HG03469 (cell line): ENCODE measurements around the gene ACTN4.

Experiments
- ATAC-seq: cut with Tn5 transposase; IDR thresholded peaks from one replicate; pipeline ENCODE4 v1.9.1; 2021; ENCODE audit warnings: mild to moderate bottlenecking, moderate library complexity, moderate number of reproducible peaks; ENCODE audit not compliant: unreplicated experiment

The ACTN4 gene

DNA sequence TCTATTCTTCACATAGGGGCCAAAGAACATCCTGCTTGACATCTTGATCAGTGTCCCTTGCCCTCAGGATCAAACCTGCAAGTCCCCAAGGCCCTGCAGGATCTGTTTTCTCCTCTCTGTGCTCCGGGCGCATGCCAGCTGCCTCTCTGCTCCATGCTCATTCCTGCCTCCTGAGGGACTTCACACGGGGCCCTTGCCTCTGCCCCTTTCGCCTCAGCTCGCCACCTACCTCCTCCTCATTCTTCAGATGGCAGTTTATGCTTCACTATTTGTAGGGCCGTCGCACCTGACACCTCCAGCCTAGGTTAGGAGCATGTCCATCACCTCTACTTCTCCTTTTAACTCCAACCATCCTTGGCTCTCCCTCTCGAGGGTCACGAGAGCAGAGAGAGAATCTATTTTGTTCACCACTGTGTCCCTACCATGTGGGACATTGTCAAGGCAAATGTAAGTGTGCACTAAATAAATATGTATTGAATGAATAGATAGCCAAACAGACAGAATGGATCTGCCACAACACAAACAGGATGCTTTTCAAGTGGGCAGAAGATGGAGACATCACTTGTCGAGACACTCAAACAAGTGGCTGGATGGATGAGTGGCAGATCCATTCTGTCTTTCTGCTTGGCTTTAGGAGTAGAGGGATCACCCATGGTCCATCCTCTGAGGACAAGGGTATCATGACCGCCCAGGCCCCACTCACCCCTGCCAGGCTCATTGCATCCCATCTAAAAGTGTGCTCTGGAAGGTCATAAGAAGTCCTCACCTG lies 29.6 kb downstream of the ACTN4 start:
- no peak for ATAC-seq

DNA sequence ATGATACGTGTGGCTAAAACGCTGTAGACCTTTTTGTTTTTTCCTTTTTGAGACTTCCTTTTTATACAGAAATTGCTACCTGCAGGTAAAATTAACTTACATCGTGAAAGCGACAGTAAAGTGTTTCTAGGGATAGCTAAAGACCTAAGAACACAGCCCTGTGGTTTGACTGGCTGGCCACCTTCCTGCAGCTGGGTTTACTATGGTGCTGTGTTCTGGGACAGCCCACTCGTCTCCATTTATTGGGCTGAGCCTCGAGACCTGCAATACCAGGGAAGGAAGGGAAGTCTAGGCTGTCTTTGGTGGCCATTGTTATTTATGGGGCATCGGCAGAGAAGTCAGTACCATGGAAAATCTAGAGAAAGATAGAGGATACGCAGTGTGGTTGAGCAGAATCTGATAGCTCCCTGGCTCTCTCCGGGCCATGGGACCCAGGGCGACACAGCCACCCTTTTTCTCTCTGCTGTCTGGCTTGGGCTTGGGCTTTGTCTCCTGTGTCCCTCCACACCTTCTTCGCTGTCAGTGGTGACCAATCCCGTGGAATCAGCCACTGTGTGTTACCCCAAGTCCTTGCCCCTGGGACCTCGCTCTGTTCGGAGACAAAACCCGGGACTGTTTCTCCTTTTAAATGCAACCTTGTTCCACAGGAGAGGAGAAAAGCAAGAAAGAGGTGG lies 30.9 kb downstream of the ACTN4 start:
- ATAC-seq = no peak

DNA sequence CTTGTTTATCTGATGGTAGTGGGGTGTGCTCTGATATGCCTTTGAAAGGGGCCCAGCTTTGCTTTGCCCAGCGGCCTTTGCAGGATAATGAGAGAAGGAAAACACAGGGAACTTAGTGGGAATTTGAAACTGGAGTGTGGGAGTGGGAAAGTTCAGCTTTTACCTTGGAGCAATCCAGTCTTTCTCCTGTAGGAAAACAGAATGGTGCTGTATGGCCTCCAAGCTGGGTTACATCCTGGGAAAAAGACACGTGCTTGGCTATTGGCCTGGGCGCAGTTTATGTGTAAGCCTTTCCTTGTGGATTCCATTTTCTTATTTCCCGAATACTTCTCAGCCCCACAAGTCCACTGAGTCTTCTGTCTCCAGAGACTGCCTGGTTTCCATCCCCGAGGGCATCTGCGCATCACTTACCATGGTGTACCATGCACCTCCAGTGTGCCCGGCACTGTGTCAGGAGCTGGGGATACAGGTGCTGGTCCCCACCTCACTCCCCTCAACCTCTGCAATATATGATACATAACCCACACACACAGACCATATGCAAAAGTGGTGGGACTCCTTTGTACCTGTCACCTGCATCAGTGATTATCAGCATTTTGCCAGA lies 31.5 kb downstream of the ACTN4 start:
- no peak for ATAC-seq

DNA sequence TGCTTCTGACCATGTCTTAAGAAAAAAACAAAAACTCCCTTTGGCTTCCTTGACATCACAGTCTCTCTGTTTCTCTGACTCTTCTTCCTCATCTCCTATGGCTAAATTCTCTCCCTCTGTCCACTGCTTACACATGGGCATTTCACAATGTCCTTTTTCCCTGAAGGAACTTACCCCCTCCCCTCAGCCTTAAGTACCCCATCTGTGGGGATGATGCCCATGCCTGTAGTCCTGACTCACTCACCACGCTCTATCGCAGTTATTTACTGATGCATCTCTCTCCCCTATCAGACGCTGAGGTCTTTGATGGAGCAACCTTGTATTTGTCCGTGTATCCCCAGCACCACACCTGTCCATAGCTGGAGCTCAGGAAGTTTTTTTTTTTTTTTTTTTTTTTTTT lies 32.4 kb downstream of the ACTN4 start:
- no peak for ATAC-seq

DNA sequence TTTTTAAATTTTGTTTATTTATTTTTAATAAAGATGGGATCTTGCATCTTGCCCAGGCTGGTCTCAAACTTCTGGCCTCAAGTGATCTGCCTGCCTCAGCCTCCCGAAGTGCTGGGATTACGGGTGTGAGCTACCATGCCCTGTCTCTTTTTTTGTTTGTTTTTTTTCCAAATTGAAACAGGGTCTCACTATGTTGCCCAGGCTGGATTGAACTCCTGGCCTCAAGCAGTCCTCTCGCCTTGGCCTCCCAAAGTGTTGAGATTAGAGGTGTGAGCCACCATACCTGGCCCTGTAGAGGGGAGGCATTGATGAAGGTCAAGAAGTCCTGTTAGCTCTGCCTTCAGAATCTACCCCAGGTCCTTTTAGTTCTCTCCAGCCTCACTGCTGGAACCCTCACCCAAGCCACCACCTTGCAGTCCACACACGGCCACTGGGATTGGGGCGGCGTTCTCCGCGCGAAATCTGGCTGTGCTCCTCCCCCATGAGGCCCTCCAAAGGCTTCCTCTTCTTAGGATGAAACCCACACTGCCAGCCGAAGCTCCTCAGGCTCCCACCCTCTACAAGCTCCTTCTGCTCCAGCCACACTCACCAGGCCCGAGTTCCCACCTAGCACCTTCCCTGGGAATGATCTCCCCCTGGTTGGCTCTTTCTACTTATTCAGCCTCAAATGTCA lies 34.9 kb downstream of the ACTN4 start:
- no peak for ATAC-seq

DNA sequence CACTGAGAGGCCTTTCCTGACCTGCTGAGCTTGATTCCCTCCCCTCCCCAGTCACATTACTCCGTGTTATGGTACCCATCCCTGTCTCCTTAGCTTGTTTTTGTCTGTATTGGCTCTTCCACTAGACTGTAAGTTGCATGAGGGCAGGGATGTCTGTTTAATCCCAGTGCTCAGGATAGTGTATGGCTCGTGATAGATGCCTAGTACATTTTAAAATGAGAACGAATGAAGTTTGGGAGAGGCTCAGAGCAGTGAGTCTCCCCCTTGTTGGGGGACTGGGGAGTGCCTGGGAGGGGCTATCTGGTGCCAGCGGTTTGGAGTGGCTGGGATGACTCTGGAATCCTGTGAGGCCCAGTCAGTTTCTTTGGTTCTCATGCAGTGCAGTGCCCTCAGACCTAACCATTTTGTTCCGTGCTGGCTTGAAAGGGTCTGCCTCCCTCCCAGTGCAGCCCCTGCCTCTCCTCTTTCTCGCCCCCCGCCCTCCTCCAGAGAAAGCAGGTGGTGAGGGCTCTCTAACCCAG lies 35.5 kb downstream of the ACTN4 start:
- ATAC-seq = no peak

DNA sequence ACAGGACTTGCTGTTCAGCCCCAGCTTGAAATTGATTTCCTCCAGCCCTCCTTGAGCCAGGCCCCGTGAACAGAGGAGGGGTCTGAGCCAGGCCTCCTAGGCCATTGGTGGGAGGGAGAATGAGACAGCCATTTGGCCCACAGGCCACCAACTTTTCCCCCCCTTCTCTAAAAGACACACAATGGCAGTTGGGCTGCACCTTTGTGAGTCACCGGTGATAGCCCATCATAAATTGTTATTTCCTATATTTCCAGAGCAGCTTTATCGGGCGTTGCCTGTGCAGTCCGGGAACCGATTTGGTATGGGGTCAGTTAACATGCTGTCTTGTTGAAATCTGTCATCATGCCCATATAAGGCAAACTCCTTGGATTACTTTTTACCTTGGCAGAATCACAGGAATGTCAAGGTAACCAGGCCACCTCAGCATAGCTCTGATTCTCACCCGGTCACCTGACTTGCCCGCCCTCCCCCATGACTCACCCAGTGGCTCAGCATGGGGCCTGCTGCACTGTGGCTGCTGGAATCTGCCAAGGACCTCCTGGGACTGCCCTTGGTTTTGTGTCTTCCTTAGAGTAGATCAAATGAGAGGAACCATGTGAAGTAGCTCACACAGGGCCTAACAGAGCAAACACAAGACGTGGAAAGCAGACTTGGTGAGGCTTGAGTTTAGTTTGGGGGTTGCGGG lies 36.1 kb downstream of the ACTN4 start:
- no peak for ATAC-seq

DNA sequence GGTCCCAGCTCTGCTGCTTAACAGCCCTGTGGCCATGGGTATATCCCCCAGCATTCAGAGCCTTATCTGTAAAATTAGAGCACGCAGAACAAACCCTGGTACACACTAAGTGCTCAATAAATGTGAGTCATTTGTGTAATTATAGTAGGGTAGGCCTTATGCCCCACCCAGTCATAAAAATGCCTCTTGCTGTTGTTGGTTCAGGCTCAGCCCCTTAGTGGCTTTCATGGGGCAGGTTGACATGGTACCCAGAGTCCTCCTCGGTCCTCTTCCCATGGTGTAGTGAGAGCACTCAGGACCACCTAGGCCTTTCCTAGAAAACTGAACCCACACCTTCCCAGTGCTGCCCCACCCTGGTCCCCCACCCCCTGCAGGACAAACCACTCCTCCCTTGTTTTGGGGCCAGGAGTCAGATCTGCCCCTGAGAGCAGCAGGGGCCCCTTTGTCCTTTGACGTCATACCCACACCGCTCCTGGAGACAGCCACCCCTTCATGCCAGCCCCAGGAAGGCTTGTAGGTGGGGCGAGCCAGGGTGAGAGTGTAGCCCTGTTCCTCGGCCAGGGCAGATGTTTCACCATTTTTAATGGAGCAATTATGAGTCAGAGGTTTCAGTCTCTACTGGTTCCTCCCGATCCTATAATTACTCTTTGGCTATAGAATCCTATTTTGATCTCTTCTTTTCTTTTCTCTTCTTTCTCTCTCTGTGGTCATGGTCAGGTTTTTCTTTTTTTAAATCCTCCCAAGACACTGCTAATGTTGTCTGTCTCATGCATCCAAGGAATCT lies 36.8 kb downstream of the ACTN4 start:
- ATAC-seq = no peak

DNA sequence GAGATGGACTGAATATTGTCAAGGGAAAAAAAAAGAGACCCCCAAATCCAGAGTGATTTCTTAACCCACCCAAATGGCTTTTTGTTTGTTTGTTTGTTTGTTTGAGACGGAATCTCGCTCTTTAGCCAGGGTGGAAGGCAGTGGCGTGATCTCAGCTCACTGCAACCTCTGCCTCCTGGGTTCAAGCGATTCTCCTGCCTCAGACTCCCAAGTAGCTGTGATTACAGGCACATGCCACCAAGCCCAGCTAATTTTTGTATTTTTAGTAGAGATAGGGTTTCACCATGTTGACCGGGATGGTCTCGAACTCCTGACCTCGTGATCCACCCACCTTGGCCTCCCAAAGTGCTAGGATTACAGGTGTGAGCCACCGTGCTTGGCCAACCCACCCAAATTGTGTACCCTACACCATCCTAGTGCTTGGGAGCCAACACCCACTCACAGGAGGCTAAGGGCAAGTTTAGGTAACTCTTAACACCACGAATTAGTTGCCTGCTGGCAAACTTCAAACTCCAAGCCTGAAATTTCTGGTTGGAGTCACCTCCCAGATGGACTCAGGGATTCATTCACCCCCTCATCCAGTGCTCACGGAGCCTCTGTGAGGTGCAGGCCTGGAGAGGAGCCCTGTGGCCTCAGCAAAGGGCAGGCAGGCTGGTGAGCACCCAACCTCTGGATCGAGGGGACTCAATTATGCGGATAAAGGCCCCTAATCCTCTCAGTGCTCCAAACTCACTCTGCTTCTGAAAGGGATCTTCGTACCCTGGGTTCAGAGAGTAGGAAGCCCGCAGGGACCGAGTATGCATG lies 37.6 kb downstream of the ACTN4 start:
- ATAC-seq = no peak

DNA sequence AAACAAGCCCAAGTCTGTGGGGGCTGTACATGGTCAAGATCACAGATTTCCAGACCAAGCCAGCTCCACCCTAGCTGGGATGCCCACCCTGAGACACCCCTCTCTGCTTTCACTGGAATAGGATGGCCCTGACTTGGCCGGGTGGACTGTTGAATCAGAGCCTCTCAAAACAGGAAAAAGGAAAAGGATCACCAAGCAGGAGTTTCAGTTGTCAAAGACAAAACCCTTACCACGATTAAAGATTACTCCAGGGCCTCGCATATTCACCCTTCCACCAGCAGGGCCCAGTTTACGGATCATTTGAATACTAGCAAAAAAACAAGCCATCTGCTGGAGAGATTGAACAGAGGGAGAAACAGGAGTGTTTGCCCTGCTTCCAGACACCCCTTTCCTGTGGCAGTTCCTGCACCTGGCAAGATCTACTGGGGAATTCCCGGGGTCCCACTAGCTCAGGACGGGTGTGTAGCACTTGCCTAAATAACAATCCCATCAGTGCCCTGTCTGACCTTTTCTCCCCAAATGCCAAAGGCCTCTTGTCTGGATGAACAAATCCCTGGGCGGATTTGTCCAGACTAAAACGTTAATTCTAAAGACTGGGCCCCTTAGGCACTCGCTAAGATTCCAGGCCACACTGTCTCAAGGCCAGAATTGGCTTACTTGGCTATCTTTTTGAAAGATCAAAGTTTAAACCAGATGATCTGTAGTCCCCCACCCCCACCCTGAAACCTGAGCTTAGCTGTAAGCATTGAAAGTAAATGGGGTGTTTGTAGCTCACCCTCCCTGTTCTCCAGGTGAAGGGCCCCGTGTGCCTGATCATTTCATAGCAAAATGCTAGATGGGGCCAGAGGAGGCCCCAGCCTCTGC lies 38.4 kb downstream of the ACTN4 start:
- ATAC-seq = no peak

DNA sequence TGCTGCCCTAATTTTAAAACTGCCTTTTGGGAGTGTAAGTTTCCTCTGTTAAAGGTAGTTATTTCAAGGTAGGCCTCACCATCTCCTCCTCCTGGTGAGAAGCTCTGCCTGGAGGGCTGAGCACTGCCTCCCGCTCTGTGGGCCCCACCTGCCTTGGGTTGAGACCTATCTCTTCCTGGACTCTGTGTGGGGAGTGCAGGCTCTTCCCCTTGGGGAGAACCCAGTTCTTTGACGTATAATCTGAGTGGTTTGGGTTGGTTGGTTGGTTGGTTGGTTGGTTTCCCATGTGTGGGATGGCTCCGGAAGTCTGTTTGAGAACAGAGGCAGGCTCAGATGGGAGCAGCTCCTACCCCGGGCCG lies 39.1 kb downstream of the ACTN4 start:
- ATAC-seq = no peak

DNA sequence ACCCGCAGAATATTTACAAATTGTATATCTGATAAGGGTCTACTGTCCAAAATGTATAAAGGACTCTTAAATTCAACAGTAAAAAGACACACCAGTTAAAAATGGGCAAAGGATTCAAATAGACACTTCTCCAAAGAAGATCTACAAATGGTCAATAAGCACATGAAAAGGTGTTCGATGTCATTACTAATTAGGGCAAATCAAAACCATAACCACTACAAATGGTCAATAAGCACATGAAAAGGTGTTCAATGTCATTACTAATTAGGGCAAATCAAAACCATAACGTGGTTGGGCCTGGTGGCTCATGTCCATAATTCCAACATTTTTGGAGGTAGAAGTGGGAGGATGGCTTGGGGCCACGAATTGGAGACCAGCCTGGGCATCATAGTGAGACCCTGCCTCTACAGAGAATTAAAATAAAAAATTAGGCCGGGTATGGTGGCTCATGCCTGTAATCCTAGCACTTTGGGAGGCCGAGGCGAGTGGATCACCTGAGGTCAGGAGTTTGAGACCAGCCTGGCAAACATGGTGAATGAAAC lies 40.5 kb downstream of the ACTN4 start:
- ATAC-seq = no peak

DNA sequence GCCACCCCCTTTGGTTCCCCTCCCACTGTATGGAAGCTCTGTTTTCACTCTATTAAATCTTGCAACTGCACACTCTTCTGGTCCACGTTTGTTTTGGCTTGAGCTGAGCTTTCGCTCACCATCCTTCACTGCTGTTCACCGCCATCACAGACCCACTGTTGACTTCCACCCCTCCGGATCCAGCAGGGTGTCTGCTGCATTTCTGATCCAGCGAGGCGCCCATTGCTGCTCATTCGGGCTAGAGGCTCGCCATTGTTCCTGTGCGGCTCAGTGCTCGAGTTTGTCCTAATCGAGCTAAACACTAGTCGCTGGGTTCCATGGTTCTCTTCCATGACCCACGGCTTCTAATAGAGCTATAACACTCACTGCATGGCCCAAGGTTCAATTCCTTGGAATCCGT lies 42.7 kb downstream of the ACTN4 start:
- ATAC-seq = no peak

DNA sequence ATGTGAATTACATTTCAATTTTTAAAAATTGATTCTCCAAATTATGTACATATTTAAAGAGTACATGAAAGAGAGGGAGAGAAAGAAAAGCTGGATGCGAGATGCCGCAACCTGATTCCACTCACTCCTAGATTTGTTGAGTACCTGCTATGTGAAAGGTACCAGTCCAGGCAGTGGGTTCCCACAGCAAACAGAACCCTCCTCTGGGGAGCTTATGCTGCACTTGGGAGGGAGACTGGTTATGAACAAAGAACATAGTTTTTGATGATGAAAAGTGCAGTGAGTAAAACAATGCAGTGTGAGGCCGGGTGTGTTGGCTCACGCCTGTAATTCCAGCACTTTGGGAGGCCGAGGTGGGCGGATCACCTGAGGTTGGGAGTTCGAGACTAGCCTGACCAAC lies 43.4 kb downstream of the ACTN4 start:
- no peak for ATAC-seq

DNA sequence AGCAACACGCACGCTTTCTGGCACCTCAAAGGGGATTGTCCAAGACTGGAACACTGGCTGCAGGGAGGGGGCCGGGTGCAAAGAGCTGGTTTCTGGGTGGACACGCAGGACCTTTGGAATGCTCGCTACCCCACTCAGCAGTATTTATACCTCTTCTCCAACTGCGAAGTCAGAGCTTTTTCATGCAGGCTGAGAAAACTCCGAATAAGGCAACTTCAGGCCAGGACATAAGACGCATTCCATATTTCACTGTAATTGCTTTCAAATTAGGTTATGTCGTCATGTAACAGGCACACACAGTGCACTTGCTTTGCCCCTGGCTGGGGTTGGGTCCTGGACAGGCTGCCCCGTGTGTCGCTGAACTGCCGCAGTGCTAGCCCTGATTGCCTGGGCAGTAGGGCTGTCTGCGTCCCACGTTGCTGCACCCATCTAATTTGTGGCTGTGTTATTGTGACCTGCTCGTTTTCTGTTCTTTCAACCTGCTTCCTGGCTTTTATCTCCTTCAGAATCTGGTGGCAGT lies 44.5 kb downstream of the ACTN4 start:
- ATAC-seq = no peak

DNA sequence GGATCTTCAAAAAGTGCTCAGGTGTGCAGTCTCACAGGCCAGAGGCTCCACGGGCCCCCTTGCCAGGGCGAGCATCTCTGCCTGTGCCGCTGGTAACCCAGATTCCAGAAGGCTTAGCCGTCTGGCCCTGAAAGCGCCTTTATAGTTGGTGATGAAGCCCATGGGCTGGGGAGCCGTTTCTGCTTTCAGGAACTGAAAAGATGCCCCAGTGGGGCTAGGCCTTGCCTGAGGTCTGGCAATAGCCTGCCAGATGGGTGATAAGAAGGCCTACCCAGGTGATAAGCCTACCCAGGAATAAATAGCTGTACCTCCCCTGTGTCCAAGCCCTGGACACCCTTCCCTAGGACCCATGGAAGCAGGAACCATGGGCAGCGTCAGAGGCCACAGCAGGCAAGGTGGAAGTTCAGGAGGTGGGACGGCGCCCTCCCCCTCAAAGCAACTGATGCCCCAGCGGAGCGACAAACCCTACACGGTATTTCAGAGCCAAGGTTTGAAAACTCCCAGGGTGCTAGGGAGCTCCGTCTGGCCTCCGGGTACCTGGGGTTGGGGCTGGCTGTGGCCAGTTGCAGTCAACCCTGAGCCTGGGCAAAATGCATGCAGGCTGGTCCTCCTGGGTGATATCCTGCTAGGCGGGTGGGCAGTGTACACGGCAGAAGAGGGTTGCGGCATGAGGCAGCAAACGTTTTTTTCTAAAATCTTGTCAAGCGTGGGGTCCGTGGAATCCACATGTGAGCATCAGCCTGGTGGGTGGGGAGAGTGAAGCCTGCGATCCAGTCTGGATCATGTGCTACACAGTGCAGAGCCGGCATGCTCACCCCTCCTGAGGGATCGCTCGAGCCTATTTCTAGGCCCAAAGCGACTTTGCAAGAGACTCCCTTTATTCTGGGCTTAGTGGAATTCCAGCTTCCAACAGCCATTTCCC lies 45.3 kb downstream of the ACTN4 start:
- no peak for ATAC-seq
